ENCODE measurements around the gene C18orf63. TPM values are rescaled to one million over a fixed set of nuclear protein-coding genes. Genes with fewer than 3 reads are reported as not detected.

Gene C18orf63
- total and polyA plus RNA-seq, 12 donors = not detected

DNA sequence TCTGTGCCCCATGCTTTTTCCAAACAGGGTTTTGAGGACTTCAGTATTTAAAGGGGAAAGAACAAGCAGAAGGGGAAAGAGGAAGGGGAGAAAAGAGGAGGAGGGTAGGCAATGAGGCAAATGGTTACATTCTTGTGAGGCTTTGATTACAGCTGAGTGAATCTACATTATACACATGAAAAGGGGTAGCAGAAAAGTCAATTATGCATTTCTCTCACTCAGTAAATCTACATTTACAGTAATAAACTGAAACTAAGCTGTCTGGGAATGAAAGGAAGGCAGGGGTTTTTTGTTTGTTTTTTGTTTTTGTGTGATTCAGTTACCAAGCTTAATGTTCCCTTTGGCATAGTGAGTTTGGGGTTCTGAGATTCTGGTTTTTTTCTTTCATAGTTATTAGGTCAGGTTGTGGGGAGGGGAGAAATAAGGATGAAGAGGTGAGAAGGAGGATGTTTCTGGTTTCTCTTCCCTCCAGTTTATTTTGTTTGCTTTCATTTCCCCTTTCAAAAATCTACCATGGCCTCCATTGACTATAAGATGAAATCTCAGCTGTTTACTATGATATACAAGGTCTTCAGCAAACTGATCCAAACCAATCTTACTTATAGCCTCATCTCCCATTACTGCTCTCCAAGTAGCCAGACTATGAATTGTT, 18.7 kb downstream of the C18orf63 start:
- no peaks in the 10 kb centered on the region for H3K9me3 ChIP-seq
- TF ChIP-seq, protein P1, sequence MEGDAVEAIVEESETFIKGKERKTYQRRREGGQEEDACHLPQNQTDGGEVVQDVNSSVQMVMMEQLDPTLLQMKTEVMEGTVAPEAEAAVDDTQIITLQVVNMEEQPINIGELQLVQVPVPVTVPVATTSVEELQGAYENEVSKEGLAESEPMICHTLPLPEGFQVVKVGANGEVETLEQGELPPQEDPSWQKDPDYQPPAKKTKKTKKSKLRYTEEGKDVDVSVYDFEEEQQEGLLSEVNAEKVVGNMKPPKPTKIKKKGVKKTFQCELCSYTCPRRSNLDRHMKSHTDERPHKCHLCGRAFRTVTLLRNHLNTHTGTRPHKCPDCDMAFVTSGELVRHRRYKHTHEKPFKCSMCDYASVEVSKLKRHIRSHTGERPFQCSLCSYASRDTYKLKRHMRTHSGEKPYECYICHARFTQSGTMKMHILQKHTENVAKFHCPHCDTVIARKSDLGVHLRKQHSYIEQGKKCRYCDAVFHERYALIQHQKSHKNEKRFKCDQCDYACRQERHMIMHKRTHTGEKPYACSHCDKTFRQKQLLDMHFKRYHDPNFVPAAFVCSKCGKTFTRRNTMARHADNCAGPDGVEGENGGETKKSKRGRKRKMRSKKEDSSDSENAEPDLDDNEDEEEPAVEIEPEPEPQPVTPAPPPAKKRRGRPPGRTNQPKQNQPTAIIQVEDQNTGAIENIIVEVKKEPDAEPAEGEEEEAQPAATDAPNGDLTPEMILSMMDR (IDR thresholded peaks at IDR 0.05) = no peak
- intact Hi-C loops (cut with DNase I) = no loop called here
- H3K4me3 ChIP-seq = no peak overlapping the region
- no peak for DNase-seq
- peaks cover 0 to 5% (median 0%) of the 10 kb centered on the region in 7 donors for H3K27me3 ChIP-seq
- ATAC-seq = peak in 1 of 8 donors; percentile 11
- H3K27ac ChIP-seq = no peak overlapping the region
- peaks cover 0 to 5% (median 0%) of the 10 kb centered on the region in 9 donors for H3K4me1 ChIP-seq
- no peaks in the 10 kb centered on the region for H3K36me3 ChIP-seq

DNA sequence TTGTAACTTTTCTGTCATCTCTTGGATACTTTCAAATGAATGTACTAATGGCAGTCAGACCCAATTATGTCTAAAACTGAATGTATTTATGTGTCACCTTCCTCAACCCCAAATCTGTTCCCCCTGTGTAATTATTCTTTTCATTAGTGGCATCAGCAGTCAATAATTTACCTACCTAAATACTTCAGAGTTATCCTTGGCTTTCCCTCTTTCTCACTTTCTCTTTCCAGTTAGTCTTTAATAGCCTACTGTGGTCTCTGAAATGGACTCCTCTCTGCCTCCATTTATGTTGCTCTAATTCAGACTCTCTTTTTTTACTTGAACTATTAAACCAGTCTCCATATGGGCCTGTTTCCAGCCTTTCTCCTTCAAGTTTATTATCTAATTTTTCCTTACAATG, 21.0 kb downstream of the C18orf63 start:
- intact Hi-C loops (cut with DNase I) = no loop called here

DNA sequence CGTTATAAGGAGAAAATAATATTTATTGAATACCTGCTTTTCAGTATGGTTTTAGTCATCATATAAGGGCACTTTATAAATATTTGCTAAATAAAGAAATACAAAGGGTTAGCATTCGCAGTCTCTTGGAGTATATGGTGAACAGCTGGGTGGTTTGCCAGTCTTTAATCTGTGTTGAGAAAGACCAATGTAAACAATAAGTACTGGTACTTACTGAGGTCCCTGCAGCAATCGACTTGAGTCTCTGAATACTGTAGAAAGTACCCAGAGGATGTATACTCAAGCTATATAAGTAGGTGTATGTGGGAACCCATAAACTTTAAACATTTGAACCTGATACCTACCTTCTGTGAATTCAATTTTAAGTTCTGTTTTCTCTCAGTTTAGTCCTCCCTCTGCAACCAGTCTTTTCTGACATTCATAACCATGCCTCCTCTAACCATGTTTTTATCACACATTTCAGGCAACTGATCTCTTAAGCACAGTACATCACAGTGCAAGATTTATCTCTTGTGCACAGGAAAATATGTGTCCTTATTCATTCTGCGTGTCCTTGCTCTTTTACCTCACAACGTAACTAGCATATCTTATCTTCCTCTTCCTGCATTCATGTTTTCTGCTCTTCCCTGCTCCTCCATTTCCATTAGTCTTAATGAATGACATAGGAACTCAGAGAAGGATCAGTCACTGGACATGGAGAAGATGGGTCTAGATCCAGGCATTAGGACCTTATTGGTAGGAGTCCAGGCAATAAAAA, 21.7 kb downstream of the C18orf63 start:
- WGBS, 2 donors = 69 to 72% methylated on average over 5 of the region's 5 CpGs
- ATAC-seq = no peak
- Histone ChIP-seq H3K27ac (no peak overlapping the region), H3K4me1 (peaks cover 0 to 5% (median 0%) of the 10 kb centered on the region in 9 donors), H3K27me3 (peaks cover 0 to 11% (median 0%) of the 10 kb centered on the region in 7 donors), H3K4me3 (no peak overlapping the region), H3K36me3 (no peaks in the 10 kb centered on the region), H3K9me3 (no peaks in the 10 kb centered on the region)
- no peak for DNase-seq
- intact Hi-C loops (cut with DNase I) = no loop called here
- TF ChIP-seq, protein P1 (IDR thresholded peaks at IDR 0.05) = no peak

More for the DNA sequence above, 21.0 kb downstream of the C18orf63 start:
- H3K9me3 ChIP-seq = no peaks in the 10 kb centered on the region
- no peak for ATAC-seq
- H3K4me3 ChIP-seq = no peak overlapping the region
- peaks cover 0 to 5% (median 0%) of the 10 kb centered on the region in 9 donors for H3K4me1 ChIP-seq
- DNase-seq = no peak
- no peak overlapping the region for H3K27ac ChIP-seq
- TF ChIP-seq, protein P1 (IDR thresholded peaks at IDR 0.05) = no peak
- peaks cover 0 to 11% (median 0%) of the 10 kb centered on the region in 7 donors for H3K27me3 ChIP-seq
- no peaks in the 10 kb centered on the region for H3K36me3 ChIP-seq

DNA sequence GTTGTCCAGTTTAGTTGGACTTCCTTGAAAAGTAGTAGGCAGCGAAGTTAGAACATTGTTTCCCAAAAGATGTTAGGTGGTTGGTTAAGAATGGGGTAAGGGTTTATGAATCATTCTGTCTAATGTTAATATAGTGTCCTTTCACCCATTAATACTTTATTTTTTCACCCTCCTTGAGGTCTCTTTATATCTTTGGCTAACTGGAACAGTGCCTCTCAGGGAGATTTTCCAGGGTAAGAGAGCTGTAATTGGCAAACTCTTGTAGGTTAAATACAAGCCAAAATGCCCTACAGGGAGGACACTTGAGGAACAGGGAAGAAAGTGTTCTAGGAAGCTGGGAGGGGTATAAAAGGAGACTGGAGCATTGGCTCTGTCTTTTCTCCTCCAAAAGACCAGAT, 22.3 kb downstream of the C18orf63 start:
- 87 to 92% methylated on average over 1 of the region's 1 CpG for WGBS, 2 donors
- Histone ChIP-seq H3K36me3 (no peaks in the 10 kb centered on the region), H3K27me3 (peaks cover 0 to 11% (median 0%) of the 10 kb centered on the region in 7 donors), H3K9me3 (no peaks in the 10 kb centered on the region), H3K27ac (no peak overlapping the region), H3K4me3 (no peak overlapping the region), H3K4me1 (peaks cover 0 to 3% (median 0%) of the 10 kb centered on the region in 9 donors)
- ATAC-seq = no peak
- intact Hi-C loops (cut with DNase I) = no loop called here
- TF ChIP-seq, protein P1 (IDR thresholded peaks at IDR 0.05) = no peak
- DNase-seq = no peak

Measured in heart right ventricle (tissue), 16 donors.